B cell (primary cell): ENCODE results near the gene MYL6.

ENCODE experiments used
- CTCF ChIP-seq: fragments of 200-600 bp; IDR thresholded peaks from one replicate; pipeline ENCODE4 v1.8.0; 2022; ENCODE audit warnings: antibody characterized with exemption, mild to moderate bottlenecking
- EZH2 ChIP-seq: IDR thresholded peaks from 2 replicates; pipeline ENCODE4 v1.6.1; 2012; ENCODE audit warnings: borderline replicate concordance, low read depth, mild to moderate bottlenecking, moderate library complexity, low read length; ENCODE audit not compliant: insufficient read depth, poor library complexity, severe bottlenecking

DNA sequence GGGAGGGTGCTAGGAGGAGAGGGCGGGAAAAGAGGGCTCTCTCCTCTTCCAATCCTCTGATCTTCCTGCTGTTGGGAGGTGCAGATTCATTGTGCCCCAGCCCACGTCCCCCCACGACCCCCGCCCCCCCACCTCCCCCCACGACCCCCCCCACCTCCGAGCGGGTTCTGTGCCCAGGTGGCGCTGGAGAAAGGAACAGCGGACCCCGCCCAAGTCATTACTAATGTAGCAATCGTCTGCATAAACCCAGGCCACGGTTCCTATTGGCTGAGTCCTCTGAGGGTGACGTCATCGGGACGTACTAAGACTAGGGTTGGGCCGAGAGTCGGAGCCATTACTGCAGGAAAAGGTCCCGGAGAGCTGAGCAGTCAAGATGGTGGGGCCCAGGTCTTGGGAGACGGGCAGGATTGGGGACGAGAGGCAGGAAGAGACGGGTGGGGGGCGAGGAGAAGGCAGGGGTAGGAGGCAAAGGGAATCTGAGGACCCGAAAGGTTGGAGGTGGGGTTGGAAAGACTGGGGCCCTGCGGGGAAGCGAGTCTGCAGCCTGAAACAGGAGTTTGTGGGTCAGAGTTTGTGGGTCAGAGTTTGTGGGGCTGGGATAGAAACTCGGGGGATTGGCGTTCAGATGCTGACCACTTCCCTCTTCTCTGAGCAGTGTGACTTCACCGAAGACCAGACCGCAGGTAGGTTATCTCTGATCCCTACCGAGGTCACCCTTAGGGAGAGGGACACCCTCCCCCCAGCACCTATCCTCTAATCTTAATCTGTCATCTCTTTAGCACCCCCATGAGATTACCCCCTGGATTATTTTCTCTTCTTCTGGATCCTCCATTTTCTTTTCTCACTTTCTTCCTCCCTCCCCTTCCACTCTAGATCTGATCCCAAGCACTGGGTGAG lies at the start of gene MYL6:
- TF ChIP-seq CTCF (no peak), EZH2 (no peak)
